Liver (tissue), 3 donors: ENCODE measurements around the gene CELA2A.

ENCODE experiments used
- EGR1 ChIP-seq, 2 donors: IDR thresholded peaks; 2 replicates each; pipeline ENCODE4 v1.6.1; 2016 to 2018; ENCODE audit warnings: antibody characterized with exemption in 2 of 2, low read depth in 2 of 2
- FOXA1 ChIP-seq: IDR thresholded peaks from 2 replicates; pipeline ENCODE4 v1.6.1; 2016; ENCODE audit warnings: antibody characterized with exemption
- FOXA2 ChIP-seq: IDR thresholded peaks from 2 replicates; pipeline ENCODE4 v1.6.1; 2016; ENCODE audit warnings: antibody characterized with exemption
- GABPA ChIP-seq, 2 donors: IDR thresholded peaks in 1 of 2; conservative IDR thresholded peaks in 1 of 2; 2 replicates each; pipeline ENCODE4 v1.6.1; 2016; ENCODE audit warnings: antibody characterized with exemption in 2 of 2, mild to moderate bottlenecking in 1 of 2, moderate library complexity in 1 of 2
- JUND ChIP-seq, 2 donors: IDR thresholded peaks; 2 replicates each; pipeline ENCODE4 v1.6.1; 2016; ENCODE audit warnings: antibody characterized with exemption in 2 of 2
- RAD21 ChIP-seq, 2 donors: IDR thresholded peaks; 2 replicates each; pipeline ENCODE4 v1.6.1; 2016; ENCODE audit warnings: antibody characterized with exemption in 2 of 2, mild to moderate bottlenecking in 2 of 2
- SP1 ChIP-seq: IDR thresholded peaks from 2 replicates; pipeline ENCODE4 v1.6.1; 2018; ENCODE audit warnings: antibody characterized with exemption, mild to moderate bottlenecking
- TAF1 ChIP-seq: conservative IDR thresholded peaks from 2 replicates; pipeline ENCODE4 v1.6.1; 2016; ENCODE audit warnings: antibody characterized with exemption, mild to moderate bottlenecking
- YY1 ChIP-seq: IDR thresholded peaks from 2 replicates; pipeline ENCODE4 v1.6.1; 2016; ENCODE audit warnings: antibody characterized with exemption, mild to moderate bottlenecking
- TF ChIP-seq, protein P1 (sequence below): fragments of 150-350 bp; IDR thresholded peaks from 2 replicates; pipeline ENCODE4 v1.5.1; 2017; ENCODE audit warnings: improper control_type of control experiment, low read depth, low read length; ENCODE audit not compliant: missing input control
- TF ChIP-seq, protein P2 (sequence below): IDR thresholded peaks from 2 replicates; pipeline ENCODE4 v1.6.1; 2016; ENCODE audit warnings: antibody characterized with exemption, mild to moderate bottlenecking
- TF ChIP-seq, protein P3 (sequence below): IDR thresholded peaks from 2 replicates; pipeline ENCODE4 v1.6.1; 2016; ENCODE audit warnings: antibody characterized with exemption
- TF ChIP-seq, protein P4 (sequence below): IDR thresholded peaks from 2 replicates; pipeline ENCODE4 v1.6.1; 2016; ENCODE audit warnings: antibody characterized with exemption
- donor health status: healthy.
- donor health status: healthy.

DNA sequence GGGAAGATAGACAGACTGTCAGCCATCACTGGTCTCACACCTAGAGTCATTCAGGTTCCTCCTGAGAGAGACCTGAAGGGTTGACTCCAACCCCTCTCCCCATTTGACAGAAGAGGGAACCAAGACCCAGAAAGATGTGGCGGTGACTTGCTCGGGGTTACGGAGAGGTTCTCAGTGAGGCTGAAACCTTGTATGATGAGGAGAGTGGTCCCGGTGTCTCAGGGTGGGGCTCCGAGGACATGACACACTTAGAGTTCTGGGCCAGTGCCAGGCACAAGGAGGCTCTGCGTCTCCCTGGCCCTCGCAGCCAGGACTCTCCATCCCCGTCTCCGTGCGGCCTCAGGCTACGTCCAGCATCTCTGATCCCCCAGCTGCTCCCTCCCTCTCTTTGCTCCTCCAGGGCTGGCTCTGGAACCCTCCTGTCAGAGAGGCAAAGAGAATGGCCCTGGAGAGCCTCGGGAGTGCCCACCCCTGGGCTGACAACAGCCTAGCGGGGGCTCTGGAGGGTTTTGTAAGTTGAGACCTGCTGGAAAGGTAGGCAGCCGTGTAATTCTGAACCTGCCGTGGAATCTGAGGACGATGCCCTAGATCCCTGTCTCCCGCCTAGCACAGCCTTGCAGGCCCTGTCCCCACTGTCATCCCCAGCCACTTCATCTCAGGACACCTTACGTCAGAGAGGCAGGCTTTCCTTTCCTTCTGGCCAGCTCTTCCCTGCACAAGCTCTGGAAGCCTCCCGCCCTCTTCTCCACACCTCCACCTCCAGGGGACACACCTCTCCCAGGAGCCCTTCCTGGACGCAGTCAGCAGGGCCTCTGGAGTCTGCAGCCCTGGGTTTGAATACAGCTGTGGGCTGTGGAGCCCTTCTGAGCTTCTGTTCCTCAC is 42.7 kb upstream of the CELA2A start:
- TF ChIP-seq, protein P1, sequence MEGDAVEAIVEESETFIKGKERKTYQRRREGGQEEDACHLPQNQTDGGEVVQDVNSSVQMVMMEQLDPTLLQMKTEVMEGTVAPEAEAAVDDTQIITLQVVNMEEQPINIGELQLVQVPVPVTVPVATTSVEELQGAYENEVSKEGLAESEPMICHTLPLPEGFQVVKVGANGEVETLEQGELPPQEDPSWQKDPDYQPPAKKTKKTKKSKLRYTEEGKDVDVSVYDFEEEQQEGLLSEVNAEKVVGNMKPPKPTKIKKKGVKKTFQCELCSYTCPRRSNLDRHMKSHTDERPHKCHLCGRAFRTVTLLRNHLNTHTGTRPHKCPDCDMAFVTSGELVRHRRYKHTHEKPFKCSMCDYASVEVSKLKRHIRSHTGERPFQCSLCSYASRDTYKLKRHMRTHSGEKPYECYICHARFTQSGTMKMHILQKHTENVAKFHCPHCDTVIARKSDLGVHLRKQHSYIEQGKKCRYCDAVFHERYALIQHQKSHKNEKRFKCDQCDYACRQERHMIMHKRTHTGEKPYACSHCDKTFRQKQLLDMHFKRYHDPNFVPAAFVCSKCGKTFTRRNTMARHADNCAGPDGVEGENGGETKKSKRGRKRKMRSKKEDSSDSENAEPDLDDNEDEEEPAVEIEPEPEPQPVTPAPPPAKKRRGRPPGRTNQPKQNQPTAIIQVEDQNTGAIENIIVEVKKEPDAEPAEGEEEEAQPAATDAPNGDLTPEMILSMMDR, result no peak
- TF ChIP-seq TAF1 (no peak), RAD21 (IDR thresholded peaks at IDR 0.05) (no peak), JUND (IDR thresholded peaks at IDR 0.05) (no peak), EGR1 (IDR thresholded peaks at IDR 0.05; ENCODE audit: low read depth in 2 of 2) (no peak), SP1 (no peak), GABPA (IDR thresholded peaks at IDR 0.05 in 1 of 2, conservative IDR thresholded peaks at IDR 0.05 in 1 of 2) (no peak), YY1 (no peak), FOXA2 (no peak), FOXA1 (no peak)
- TF ChIP-seq, protein P2, sequence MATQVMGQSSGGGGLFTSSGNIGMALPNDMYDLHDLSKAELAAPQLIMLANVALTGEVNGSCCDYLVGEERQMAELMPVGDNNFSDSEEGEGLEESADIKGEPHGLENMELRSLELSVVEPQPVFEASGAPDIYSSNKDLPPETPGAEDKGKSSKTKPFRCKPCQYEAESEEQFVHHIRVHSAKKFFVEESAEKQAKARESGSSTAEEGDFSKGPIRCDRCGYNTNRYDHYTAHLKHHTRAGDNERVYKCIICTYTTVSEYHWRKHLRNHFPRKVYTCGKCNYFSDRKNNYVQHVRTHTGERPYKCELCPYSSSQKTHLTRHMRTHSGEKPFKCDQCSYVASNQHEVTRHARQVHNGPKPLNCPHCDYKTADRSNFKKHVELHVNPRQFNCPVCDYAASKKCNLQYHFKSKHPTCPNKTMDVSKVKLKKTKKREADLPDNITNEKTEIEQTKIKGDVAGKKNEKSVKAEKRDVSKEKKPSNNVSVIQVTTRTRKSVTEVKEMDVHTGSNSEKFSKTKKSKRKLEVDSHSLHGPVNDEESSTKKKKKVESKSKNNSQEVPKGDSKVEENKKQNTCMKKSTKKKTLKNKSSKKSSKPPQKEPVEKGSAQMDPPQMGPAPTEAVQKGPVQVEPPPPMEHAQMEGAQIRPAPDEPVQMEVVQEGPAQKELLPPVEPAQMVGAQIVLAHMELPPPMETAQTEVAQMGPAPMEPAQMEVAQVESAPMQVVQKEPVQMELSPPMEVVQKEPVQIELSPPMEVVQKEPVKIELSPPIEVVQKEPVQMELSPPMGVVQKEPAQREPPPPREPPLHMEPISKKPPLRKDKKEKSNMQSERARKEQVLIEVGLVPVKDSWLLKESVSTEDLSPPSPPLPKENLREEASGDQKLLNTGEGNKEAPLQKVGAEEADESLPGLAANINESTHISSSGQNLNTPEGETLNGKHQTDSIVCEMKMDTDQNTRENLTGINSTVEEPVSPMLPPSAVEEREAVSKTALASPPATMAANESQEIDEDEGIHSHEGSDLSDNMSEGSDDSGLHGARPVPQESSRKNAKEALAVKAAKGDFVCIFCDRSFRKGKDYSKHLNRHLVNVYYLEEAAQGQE, result no peak
- TF ChIP-seq, protein P3, sequence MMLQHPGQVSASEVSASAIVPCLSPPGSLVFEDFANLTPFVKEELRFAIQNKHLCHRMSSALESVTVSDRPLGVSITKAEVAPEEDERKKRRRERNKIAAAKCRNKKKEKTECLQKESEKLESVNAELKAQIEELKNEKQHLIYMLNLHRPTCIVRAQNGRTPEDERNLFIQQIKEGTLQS, result no peak
- TF ChIP-seq, protein P4, sequence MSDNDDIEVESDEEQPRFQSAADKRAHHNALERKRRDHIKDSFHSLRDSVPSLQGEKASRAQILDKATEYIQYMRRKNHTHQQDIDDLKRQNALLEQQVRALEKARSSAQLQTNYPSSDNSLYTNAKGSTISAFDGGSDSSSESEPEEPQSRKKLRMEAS, result no peak
